ENCODE measurements around the gene OLIG2.

Gene OLIG2

DNA sequence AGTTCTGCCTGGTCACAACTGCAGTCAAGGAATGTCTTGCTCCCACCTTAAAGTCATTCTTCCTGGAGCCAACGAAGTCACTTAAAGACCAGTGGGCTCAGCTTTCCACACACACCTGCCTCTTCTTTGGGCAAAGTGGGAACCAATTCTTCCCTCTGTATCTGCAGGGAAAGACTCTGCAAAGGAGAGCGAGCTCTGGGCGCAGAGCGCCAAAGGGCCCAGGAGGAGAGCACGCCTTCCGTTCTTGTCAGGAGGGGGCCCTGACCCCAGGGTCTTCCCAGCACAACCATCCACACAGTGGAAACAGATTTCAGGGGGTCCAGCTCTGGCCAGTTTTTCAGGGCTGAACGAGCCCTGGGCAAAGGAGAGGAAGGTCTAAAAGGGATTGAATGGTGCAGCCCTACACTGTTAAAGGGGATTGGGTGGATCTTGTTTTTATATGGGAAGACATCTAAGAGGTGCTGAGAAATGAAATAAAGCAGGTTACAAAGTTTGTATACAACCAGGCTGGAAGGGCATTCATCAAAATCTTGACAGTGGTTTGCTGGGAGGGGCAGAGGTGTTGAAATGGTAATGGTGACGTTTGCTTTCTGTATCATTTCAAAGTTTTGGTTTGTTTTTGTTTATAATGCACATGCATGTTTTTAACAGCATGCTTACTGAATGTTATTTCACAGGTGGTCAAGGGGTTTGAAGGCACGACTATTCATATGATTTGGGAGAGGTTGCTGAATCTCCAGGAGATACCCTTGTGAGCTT, 6.8 kb upstream of the OLIG2 start:
- no peak overlapping the region for H2AFZ ChIP-seq (ENCODE audit: low read length)
- no peaks in the 10 kb centered on the region for H3F3A ChIP-seq (ENCODE audit: low read depth)
- H3K9me2 ChIP-seq (replicated peaks; ENCODE audit: low read depth, low read length), result no peaks in the 10 kb centered on the region
- no peaks in the 10 kb centered on the region for H4K20me1 ChIP-seq (ENCODE audit: insufficient read depth, low read length, poor library complexity, severe bottlenecking)
- no peaks in the 10 kb centered on the region for H3K36me3 ChIP-seq (ENCODE audit: insufficient read depth, low read length)
- H3K4me2 ChIP-seq (ENCODE audit: low read depth, low read length, poor library complexity, severe bottlenecking), result no peak overlapping the region
- no peaks in the 10 kb centered on the region for H3K79me2 ChIP-seq (ENCODE audit: insufficient read depth, low read length)
- H3K4me3 ChIP-seq (ENCODE audit: low read length, poor library complexity, severe bottlenecking), result no peak overlapping the region
- no peak overlapping the region for H3K9ac ChIP-seq (ENCODE audit: low read depth, low read length, poor library complexity, severe bottlenecking)
- TF ChIP-seq, protein P1, sequence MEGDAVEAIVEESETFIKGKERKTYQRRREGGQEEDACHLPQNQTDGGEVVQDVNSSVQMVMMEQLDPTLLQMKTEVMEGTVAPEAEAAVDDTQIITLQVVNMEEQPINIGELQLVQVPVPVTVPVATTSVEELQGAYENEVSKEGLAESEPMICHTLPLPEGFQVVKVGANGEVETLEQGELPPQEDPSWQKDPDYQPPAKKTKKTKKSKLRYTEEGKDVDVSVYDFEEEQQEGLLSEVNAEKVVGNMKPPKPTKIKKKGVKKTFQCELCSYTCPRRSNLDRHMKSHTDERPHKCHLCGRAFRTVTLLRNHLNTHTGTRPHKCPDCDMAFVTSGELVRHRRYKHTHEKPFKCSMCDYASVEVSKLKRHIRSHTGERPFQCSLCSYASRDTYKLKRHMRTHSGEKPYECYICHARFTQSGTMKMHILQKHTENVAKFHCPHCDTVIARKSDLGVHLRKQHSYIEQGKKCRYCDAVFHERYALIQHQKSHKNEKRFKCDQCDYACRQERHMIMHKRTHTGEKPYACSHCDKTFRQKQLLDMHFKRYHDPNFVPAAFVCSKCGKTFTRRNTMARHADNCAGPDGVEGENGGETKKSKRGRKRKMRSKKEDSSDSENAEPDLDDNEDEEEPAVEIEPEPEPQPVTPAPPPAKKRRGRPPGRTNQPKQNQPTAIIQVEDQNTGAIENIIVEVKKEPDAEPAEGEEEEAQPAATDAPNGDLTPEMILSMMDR (conservative IDR thresholded peaks at IDR 0.05; ENCODE audit: low read length), result no peak
- no peak for TF ChIP-seq EZH2phosphoT487 (IDR thresholded peaks at IDR 0.05; ENCODE audit: borderline replicate concordance)
- no peaks in the 10 kb centered on the region for H3K9me3 ChIP-seq (ENCODE audit: insufficient read depth, low read depth, low read length)
- no peaks in the 10 kb centered on the region for H3K4me1 ChIP-seq (ENCODE audit: insufficient read depth, low read length, poor library complexity, severe bottlenecking)
- no peaks in the 10 kb centered on the region for H3K27me3 ChIP-seq (ENCODE audit: insufficient read depth, low read length, poor library complexity, severe bottlenecking)

DNA sequence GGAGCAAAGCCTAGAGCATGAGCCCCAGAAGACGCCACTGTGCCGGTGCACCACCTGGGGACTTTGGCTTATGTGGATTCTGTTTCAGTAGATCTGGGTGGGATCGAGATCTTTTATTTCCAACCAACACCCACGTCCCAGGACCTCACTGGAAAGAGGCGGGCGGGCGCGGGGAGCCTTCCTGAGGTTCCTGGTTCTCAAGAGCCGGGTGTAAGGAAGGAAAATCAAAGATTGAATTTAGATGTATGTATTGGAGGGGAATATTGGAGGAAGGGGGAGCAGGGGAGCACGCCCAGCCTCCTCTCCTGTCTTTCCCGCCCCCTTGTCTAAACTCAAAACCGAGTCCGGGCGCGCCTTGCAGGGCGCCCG, 6.2 kb upstream of the OLIG2 start:
- Histone ChIP-seq H3K36me3 (ENCODE audit: insufficient read depth, low read length) (no peaks in the 10 kb centered on the region), H3K4me1 (ENCODE audit: insufficient read depth, low read length, poor library complexity, severe bottlenecking) (no peaks in the 10 kb centered on the region), H3K9me3 (ENCODE audit: insufficient read depth, low read depth, low read length) (no peaks in the 10 kb centered on the region), H2AFZ (ENCODE audit: low read length) (no peak overlapping the region), H3K9ac (ENCODE audit: low read depth, low read length, poor library complexity, severe bottlenecking) (no peak overlapping the region), H3K27me3 (ENCODE audit: insufficient read depth, low read length, poor library complexity, severe bottlenecking) (no peaks in the 10 kb centered on the region), H3K4me2 (ENCODE audit: low read depth, low read length, poor library complexity, severe bottlenecking) (no peak overlapping the region), H4K20me1 (ENCODE audit: insufficient read depth, low read length, poor library complexity, severe bottlenecking) (no peaks in the 10 kb centered on the region), H3K9me2 (replicated peaks; ENCODE audit: low read depth, low read length) (no peaks in the 10 kb centered on the region), H3K79me2 (ENCODE audit: insufficient read depth, low read length) (no peaks in the 10 kb centered on the region), H3K4me3 (ENCODE audit: low read length, poor library complexity, severe bottlenecking) (no peak overlapping the region), H3F3A (ENCODE audit: low read depth) (no peaks in the 10 kb centered on the region)
- TF ChIP-seq, protein P1 (conservative IDR thresholded peaks at IDR 0.05; ENCODE audit: low read length), result no peak
- no peak for TF ChIP-seq EZH2phosphoT487 (IDR thresholded peaks at IDR 0.05; ENCODE audit: borderline replicate concordance)

DNA sequence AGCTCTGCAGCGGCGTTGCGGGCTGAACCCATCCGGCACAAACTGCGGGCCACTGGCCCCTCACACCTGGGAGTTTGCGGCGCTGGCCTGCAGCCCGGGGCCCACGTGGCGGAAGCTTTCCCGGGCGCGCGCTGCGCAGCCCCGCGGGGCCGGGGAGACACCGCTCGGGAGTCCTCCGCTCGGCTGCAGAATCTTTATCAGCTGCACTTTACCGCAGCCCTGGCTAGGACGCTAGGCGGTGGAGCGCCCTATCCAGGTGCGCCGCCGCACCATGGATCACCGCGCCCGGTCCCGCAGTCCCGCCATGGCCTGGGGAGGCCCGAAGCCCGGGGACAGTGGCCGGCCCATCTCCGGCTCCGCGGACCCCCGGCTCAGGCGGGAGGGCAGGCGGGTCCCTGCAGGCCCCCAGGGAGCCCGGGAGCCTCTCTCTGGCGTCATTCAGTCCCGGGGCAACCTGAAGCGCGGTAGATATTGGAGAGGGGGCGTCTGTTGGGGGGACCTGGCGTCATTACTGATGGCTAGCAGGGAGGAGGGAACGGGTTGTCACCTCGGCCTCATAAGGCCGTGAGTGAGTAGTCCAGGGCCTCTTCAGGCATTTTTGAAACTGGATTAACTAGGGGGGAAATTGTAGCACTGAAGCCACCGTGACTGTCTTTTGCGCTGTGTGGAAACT, 5.7 kb upstream of the OLIG2 start:
- no peaks in the 10 kb centered on the region for H3K4me1 ChIP-seq (ENCODE audit: insufficient read depth, low read length, poor library complexity, severe bottlenecking)
- no peaks in the 10 kb centered on the region for H4K20me1 ChIP-seq (ENCODE audit: insufficient read depth, low read length, poor library complexity, severe bottlenecking)
- no peak overlapping the region for H3K4me3 ChIP-seq (ENCODE audit: low read length, poor library complexity, severe bottlenecking)
- no peaks in the 10 kb centered on the region for H3K9me2 ChIP-seq (replicated peaks; ENCODE audit: low read depth, low read length)
- H3K27me3 ChIP-seq (ENCODE audit: insufficient read depth, low read length, poor library complexity, severe bottlenecking), result no peaks in the 10 kb centered on the region
- no peaks in the 10 kb centered on the region for H3K36me3 ChIP-seq (ENCODE audit: insufficient read depth, low read length)
- TF ChIP-seq, protein P1 (conservative IDR thresholded peaks at IDR 0.05; ENCODE audit: low read length), result no peak
- TF ChIP-seq EZH2phosphoT487 (IDR thresholded peaks at IDR 0.05; ENCODE audit: borderline replicate concordance), result no peak
- H2AFZ ChIP-seq (ENCODE audit: low read length), result no peak overlapping the region
- H3K9ac ChIP-seq (ENCODE audit: low read depth, low read length, poor library complexity, severe bottlenecking), result no peak overlapping the region
- no peak overlapping the region for H3K4me2 ChIP-seq (ENCODE audit: low read depth, low read length, poor library complexity, severe bottlenecking)
- H3K79me2 ChIP-seq (ENCODE audit: insufficient read depth, low read length), result no peaks in the 10 kb centered on the region
- no peaks in the 10 kb centered on the region for H3F3A ChIP-seq (ENCODE audit: low read depth)
- H3K9me3 ChIP-seq (ENCODE audit: insufficient read depth, low read depth, low read length), result no peaks in the 10 kb centered on the region
